GM23338 (cell line): ENCODE data around the gene PARVB. TPM values are rescaled to one million over a fixed set of nuclear protein-coding genes. Genes with fewer than 3 reads are reported as not detected.

ENCODE experiments used
- ATAC-seq: fragments of 200-7000 bp; cut with Tn5 transposase; 3 replicates; pipeline ENCODE4 v1.9.1; 2020
- DNase-seq: peaks from one replicate; pipeline ENCODE4 v3.0.0-alpha.2; 2015; ENCODE audit warnings: low spot score
- H2AFZ ChIP-seq: fragments of 200-600 bp; sonication (generic); 2 replicates; pipeline ENCODE4 v1.8.0; 2016; ENCODE audit warnings: antibody characterized with exemption, mild to moderate bottlenecking, moderate library complexity
- H3F3A ChIP-seq: fragments of 200-600 bp; sonication (generic); replicated peaks from 2 replicates; pipeline ENCODE4 v1.8.0; 2017; ENCODE audit warnings: antibody characterized with exemption, mixed run types, low read depth
- H3K27ac ChIP-seq: fragments of 200-600 bp; sonication (generic); 2 replicates; pipeline ENCODE4 v1.6.1; 2016; ENCODE audit warnings: low read depth
- H3K27me3 ChIP-seq: fragments of 200-600 bp; sonication (generic); 2 replicates; pipeline ENCODE4 v1.8.0; 2016; ENCODE audit warnings: mild to moderate bottlenecking, mixed run types, moderate library complexity; ENCODE audit not compliant: insufficient read depth
- H3K36me3 ChIP-seq: fragments of 200-600 bp; sonication (generic); 2 replicates; pipeline ENCODE4 v1.8.0; 2016; ENCODE audit warnings: mild to moderate bottlenecking; ENCODE audit not compliant: insufficient read depth
- H3K4me1 ChIP-seq: fragments of 200-600 bp; sonication (generic); 2 replicates; pipeline ENCODE4 v1.8.0; 2016; ENCODE audit warnings: mild to moderate bottlenecking, moderate library complexity; ENCODE audit not compliant: insufficient read depth
- H3K4me2 ChIP-seq: fragments of 200-600 bp; sonication (generic); 2 replicates; pipeline ENCODE4 v1.7.1; 2017; ENCODE audit warnings: mixed run types
- H3K4me3 ChIP-seq: fragments of 200-600 bp; sonication (generic); 2 replicates; pipeline ENCODE4 v1.6.1; 2016; ENCODE audit warnings: mixed run types
- H3K79me2 ChIP-seq: fragments of 200-600 bp; sonication (generic); replicated peaks from 2 replicates; pipeline ENCODE4 v1.8.0; 2017; ENCODE audit warnings: mild to moderate bottlenecking; ENCODE audit not compliant: insufficient read depth
- H3K9me2 ChIP-seq: fragments of 200-600 bp; sonication (generic); 2 replicates; pipeline ENCODE4 v1.8.0; 2017; ENCODE audit not compliant: insufficient read depth
- H4K20me1 ChIP-seq: fragments of 200-600 bp; sonication (generic); replicated peaks from 2 replicates; pipeline ENCODE4 v1.8.0; 2017; ENCODE audit warnings: mild to moderate bottlenecking; ENCODE audit not compliant: insufficient read depth
- H3K27ac Mint-ChIP-seq: 2 replicates; pipeline ENCODE4 v1.8.0; 2020; ENCODE audit warnings: inconsistent platforms, mild to moderate bottlenecking, moderate library complexity, mixed read lengths
- H3K27me3 Mint-ChIP-seq: 3 replicates; pipeline ENCODE4 v1.8.0; 2022; ENCODE audit warnings: low read depth, mild to moderate bottlenecking, moderate library complexity, mixed read lengths, inconsistent platforms; ENCODE audit not compliant: insufficient read depth, poor library complexity
- H3K36me3 Mint-ChIP-seq: 3 replicates; pipeline ENCODE4 v1.8.0; 2021; ENCODE audit warnings: low read depth, mild to moderate bottlenecking, inconsistent platforms, moderate library complexity, mixed read lengths
- H3K4me1 Mint-ChIP-seq: 3 replicates; pipeline ENCODE4 v1.8.0; 2020; ENCODE audit warnings: mild to moderate bottlenecking, inconsistent platforms, mixed read lengths
- H3K4me3 Mint-ChIP-seq: 3 replicates; pipeline ENCODE4 v1.8.0; 2021; ENCODE audit warnings: moderate library complexity, mild to moderate bottlenecking, inconsistent platforms, mixed read lengths
- H3K9me3 Mint-ChIP-seq: 3 replicates; pipeline ENCODE4 v1.8.0; 2020; ENCODE audit warnings: moderate library complexity, mild to moderate bottlenecking, inconsistent platforms, mixed read lengths
- CTCF ChIP-seq, 2 experiments: fragments of 200-600 bp in 1 of 2; sonication (generic) in 1 of 2; conservative IDR thresholded peaks; 2 replicates each; pipeline versions ENCODE4 v1.5.1 to v1.6.1; 2016 to 2017; ENCODE audit warnings: antibody characterized with exemption in 2 of 2, low read depth in 2 of 2, mild to moderate bottlenecking in 2 of 2, moderate library complexity in 1 of 2
- EZH2phosphoT487 ChIP-seq: fragments of 200-600 bp; sonication (generic); IDR thresholded peaks from one replicate; pipeline ENCODE4 v1.8.1; 2018; ENCODE audit warnings: antibody characterized with exemption; ENCODE audit not compliant: unreplicated experiment
- JUNB ChIP-seq: IDR thresholded peaks from one replicate; pipeline ENCODE4 v1.6.1; 2016; ENCODE audit warnings: antibody characterized with exemption; ENCODE audit not compliant: unreplicated experiment
- NANOG ChIP-seq: IDR thresholded peaks from 2 replicates; pipeline ENCODE4 v1.6.1; 2016; ENCODE audit warnings: antibody characterized with exemption, borderline replicate concordance
- POLR2AphosphoS5 ChIP-seq: IDR thresholded peaks from 2 replicates; pipeline ENCODE4 v1.6.1; 2016; ENCODE audit warnings: antibody characterized with exemption, low read depth
- STAT1 ChIP-seq: IDR thresholded peaks from one replicate; pipeline ENCODE4 v1.6.1; 2016; ENCODE audit warnings: antibody characterized with exemption; ENCODE audit not compliant: unreplicated experiment
- ZNF331 ChIP-seq: fragments of 250-450 bp; sonication (Bioruptor Pico); IDR thresholded peaks from 2 replicates; pipeline ENCODE4 v1.5.0; 2020; ENCODE audit warnings: low read depth, mild to moderate bottlenecking, moderate library complexity
- polyA plus RNA-seq: library from polyadenylated mRNA; unstranded; fragments of >200 nt; fragmentation: Nextera tagmentation; extraction: Ambion mirVana; gene quantifications from 2 replicates; pipeline ENCODE4 v1.2.1, GENCODE V29; 2016
- total RNA-seq: library from RNA; depleted of rRNA; stranded (reverse); fragments of >200 nt; shearing (Covaris generic); gene quantifications from 2 replicates; pipeline ENCODE4 v1.2.3, GENCODE V29; 2014
- TF ChIP-seq, protein P1 (sequence below): fragments of 250-450 bp; sonication (Bioruptor Pico); IDR thresholded peaks from 2 replicates; pipeline ENCODE4 v1.5.0; 2020; ENCODE audit warnings: mild to moderate bottlenecking, moderate library complexity

PARVB gene
- total and polyA plus RNA-seq, 2 experiments from 2014 or later, result 4.3 to 7.7 TPM

- no peak overlapping the region for H3K4me3 Mint-ChIP-seq
- no peaks in the 10 kb centered on the region for H3K36me3 Mint-ChIP-seq
- peak; percentile 36; the same call in 2 of the 3 replicates for ATAC-seq
Observed at GRCh38 chr22:44057401-44057987, 33.4 kb downstream of the PARVB start.

DNA sequence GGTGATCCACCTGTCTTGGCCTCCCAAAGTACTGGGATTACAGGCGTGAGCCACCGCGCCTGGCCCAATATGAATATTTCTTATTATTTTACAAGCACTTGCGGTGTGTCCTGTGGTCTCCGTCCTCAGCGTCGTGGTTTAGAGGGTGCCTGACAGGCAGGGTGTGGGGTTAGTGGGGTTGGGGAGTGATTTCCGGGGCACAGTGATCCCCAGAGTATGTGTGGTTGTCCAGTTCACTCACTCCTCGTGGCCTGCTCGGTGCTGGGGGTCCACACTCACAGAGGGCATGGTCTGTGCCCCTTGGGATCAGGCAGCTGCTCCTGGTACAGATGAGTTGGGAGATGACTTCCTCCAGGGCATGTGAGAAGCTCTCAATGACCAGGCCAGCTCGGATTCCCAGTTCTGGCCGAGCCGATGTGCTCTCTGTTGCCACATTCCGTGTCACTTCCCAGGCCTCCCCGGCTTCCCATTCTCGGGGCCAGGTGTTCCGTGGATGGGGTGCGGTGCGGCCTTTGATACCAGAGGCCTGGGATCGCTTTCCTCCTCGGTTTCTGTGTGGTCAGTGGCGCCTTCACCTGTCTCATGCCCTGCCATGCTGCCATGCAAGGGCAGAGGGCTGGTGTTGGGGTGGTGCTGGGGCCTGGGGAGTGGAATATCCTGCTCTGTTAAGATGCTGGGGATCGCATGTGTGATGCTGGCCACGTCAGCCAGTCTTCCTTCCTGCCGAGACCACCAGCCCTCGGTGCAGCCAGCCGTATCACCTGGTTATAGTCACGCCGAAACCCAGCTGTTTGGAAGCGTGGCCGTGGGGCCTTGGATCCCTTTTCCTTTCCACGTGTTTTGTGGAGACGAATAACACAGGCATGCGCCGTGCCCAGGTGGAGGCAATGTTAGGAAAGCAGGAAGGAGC, 39.6 kb downstream of the PARVB start:
- Histone ChIP-seq H3K27ac (no peak overlapping the region), H3K9me2 (no peaks in the 10 kb centered on the region), H4K20me1 (no peaks in the 10 kb centered on the region), H3K27me3 (no peaks in the 10 kb centered on the region), H3K4me3 (no peak overlapping the region), H3K36me3 (no peaks in the 10 kb centered on the region), H3K4me2 (no peak overlapping the region), H3K4me1 (no peaks in the 10 kb centered on the region), H2AFZ (no peak overlapping the region), H3K79me2 (no peaks in the 10 kb centered on the region), H3F3A (no peaks in the 10 kb centered on the region)
- Mint-ChIP-seq H3K27ac (peak overlapping the region; percentile 59; the same call in 1 of the 2 replicates), H3K4me3 (no peak overlapping the region), H3K4me1 (peaks cover 13% of the 10 kb centered on the region), H3K36me3 (no peaks in the 10 kb centered on the region), H3K27me3 (peaks cover 9% of the 10 kb centered on the region), H3K9me3 (peaks cover 6% of the 10 kb centered on the region)
- ATAC-seq (no peak), DNase-seq (no peak)
- TF ChIP-seq ZNF331 (no peak), EZH2phosphoT487 (no peak), CTCF (conservative IDR thresholded peaks at IDR 0.05; ENCODE audit: low read depth in 2 of 2) (no peak), NANOG (no peak), STAT1 (no peak), JUNB (no peak)
- TF ChIP-seq, protein P1, sequence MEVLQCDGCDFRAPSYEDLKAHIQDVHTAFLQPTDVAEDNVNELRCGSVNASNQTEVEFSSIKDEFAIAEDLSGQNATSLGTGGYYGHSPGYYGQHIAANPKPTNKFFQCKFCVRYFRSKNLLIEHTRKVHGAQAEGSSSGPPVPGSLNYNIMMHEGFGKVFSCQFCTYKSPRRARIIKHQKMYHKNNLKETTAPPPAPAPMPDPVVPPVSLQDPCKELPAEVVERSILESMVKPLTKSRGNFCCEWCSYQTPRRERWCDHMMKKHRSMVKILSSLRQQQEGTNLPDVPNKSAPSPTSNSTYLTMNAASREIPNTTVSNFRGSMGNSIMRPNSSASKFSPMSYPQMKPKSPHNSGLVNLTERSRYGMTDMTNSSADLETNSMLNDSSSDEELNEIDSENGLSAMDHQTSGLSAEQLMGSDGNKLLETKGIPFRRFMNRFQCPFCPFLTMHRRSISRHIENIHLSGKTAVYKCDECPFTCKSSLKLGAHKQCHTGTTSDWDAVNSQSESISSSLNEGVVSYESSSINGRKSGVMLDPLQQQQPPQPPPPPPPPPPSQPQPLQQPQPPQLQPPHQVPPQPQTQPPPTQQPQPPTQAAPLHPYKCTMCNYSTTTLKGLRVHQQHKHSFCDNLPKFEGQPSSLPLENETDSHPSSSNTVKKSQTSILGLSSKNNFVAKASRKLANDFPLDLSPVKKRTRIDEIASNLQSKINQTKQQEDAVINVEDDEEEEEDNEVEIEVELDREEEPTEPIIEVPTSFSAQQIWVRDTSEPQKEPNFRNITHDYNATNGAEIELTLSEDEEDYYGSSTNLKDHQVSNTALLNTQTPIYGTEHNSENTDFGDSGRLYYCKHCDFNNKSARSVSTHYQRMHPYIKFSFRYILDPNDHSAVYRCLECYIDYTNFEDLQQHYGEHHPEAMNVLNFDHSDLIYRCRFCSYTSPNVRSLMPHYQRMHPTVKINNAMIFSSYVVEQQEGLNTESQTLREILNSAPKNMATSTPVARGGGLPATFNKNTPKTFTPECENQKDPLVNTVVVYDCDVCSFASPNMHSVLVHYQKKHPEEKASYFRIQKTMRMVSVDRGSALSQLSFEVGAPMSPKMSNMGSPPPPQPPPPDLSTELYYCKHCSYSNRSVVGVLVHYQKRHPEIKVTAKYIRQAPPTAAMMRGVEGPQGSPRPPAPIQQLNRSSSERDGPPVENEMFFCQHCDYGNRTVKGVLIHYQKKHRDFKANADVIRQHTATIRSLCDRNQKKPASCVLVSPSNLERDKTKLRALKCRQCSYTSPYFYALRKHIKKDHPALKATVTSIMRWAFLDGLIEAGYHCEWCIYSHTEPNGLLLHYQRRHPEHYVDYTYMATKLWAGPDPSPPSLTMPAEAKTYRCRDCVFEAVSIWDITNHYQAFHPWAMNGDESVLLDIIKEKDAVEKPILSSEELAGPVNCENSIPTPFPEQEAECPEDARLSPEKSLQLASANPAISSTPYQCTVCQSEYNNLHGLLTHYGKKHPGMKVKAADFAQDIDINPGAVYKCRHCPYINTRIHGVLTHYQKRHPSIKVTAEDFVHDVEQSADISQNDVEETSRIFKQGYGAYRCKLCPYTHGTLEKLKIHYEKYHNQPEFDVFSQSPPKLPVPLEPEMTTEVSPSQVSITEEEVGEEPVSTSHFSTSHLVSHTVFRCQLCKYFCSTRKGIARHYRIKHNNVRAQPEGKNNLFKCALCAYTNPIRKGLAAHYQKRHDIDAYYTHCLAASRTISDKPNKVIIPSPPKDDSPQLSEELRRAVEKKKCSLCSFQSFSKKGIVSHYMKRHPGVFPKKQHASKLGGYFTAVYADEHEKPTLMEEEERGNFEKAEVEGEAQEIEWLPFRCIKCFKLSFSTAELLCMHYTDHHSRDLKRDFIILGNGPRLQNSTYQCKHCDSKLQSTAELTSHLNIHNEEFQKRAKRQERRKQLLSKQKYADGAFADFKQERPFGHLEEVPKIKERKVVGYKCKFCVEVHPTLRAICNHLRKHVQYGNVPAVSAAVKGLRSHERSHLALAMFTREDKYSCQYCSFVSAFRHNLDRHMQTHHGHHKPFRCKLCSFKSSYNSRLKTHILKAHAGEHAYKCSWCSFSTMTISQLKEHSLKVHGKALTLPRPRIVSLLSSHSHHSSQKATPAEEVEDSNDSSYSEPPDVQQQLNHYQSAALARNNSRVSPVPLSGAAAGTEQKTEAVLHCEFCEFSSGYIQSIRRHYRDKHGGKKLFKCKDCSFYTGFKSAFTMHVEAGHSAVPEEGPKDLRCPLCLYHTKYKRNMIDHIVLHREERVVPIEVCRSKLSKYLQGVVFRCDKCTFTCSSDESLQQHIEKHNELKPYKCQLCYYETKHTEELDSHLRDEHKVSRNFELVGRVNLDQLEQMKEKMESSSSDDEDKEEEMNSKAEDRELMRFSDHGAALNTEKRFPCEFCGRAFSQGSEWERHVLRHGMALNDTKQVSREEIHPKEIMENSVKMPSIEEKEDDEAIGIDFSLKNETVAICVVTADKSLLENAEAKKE (CRISPR knock-in tag), result no peak

More at GRCh38 chr22:44057401-44057987, 33.4 kb downstream of the PARVB start:
- H3K4me3 ChIP-seq, result no peak overlapping the region
- no peak for TF ChIP-seq POLR2AphosphoS5
- H3K27ac Mint-ChIP-seq, result no peak overlapping the region
- no peaks in the 10 kb centered on the region for H4K20me1 ChIP-seq
- H3K9me3 Mint-ChIP-seq, result peaks cover 6% of the 10 kb centered on the region
- no peaks in the 10 kb centered on the region for H3K27me3 ChIP-seq
- peaks cover 14% of the 10 kb centered on the region for H3K27me3 Mint-ChIP-seq
- H3K4me1 Mint-ChIP-seq, result peaks cover 8% of the 10 kb centered on the region
- no peak overlapping the region for H2AFZ ChIP-seq
- no peak overlapping the region for H3K4me2 ChIP-seq
- no peak overlapping the region for H3K27ac ChIP-seq
- peaks cover under 1% of the 10 kb centered on the region; the same call in 1 of the 2 replicates for H3K4me1 ChIP-seq
- no peaks in the 10 kb centered on the region for H3K79me2 ChIP-seq
- no peaks in the 10 kb centered on the region for H3K9me2 ChIP-seq
- H3K36me3 ChIP-seq, result no peaks in the 10 kb centered on the region
- H3F3A ChIP-seq, result no peaks in the 10 kb centered on the region
- no peak for DNase-seq
